Skin of body (tissue), 2 donors: ENCODE measurements around the gene TNS3. TPM values are rescaled to one million over a fixed set of nuclear protein-coding genes. Genes with fewer than 3 reads are reported as not detected.

Source experiments
- DNase-seq: peaks from one replicate; lab custom pipeline; 2025; lab: John Stamatoyannopoulos, UW
- total RNA-seq: library from RNA; depleted of rRNA; stranded (reverse); fragments of >200 nt; gene quantifications from one replicate; pipeline ENCODE4 v1.2.3, GENCODE V29; 2014

TNS3 gene
- total RNA-seq, 1 donor from 2014 or later, result 44.7 TPM

GRCh38 chr7:47565640-47566250 lies 16.2 kb downstream of the TNS3 start:
- DNase-seq, result no peak

DNA sequence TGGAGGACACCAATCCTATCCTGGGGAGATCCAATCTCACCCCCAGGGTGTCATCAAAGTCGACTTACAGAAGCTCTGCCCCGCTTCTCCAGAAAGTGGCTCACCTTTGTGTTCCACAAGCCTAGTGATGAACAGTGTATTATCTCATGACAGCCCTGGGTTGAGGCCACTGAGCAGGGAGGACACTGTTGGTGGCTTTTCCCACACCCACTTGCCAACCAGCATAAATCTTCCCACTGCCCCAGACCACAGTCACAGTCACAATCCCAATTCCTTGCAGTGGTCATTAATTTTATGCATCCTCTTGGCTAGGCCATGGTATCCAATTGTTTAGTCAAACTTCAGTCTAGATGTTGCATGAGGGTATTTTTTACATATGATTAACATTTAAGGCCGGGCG lies 18.4 kb downstream of the TNS3 start:
- no peak for DNase-seq

GRCh38 chr7:47561715-47562446 lies 20.0 kb downstream of the TNS3 start:
- no peak for DNase-seq

- DNase-seq, result no peak
These were observed 22.3 kb downstream of the TNS3 start for GRCh38 chr7:47559306-47560220.

GRCh38 chr7:47557694-47558670 lies 23.9 kb downstream of the TNS3 start:
- peak; percentile 40 for DNase-seq

DNA sequence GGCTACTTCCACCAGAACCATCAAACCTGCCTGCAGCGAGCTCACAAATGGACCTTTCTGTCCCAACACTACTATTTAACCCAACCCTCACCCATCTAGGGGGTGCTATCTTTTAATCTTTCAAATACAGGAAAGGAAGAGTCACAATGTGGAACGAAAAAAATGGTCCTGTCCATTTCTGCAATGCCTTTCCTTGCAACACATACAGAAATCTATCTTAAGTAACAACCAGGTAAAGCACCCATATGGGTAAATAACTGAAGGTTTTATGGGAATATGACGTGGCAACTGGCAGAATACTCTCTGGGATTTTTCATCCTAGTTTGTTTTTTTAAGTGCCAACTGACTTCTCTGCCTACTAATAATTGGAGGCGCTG lies 24.6 kb downstream of the TNS3 start:
- DNase-seq, result no peak

- DNase-seq, result no peak
These were observed 25.3 kb downstream of the TNS3 start for GRCh38 chr7:47556511-47557180.

- DNase-seq, result no peak
These were observed 28.6 kb downstream of the TNS3 start for GRCh38 chr7:47553309-47553708.

- no peak for DNase-seq
These were observed 29.3 kb downstream of the TNS3 start for GRCh38 chr7:47552621-47553020.

DNA sequence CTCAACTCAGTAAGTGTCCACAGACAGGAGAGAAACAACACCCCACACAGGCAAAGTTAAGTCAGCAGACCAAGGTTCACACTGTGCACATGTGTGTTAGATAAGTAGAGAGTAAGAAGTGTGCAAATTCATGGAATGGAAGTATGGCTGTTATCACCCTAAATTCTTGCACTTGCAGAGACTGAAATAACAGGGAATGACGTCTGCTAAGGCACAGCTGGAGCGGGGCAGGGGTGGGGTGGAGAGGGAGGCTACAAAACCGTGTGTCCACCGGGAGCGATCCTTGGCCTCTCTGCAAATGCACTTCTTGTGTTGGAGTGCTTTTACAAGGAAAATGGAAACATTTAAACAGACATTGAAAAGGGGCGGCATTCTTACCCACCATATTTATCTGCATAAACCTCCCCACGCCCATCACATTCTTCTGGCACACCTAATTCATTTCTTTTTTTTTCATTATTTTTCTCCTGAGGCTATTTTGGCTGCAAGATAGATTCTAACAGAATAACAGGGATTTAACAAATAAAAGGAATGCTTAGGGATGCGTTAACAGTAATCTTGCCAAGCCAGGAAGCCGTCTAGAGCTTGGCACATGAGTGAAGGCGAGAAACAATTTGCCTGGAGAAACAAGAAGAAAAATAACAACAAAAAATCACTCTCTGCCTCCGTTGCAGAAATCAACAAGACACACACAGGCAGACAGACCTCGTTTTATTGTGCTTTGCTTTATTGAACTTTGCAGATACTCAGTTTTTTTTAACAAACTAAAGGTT lies 30.1 kb downstream of the TNS3 start:
- peak; percentile 91 for DNase-seq

- DNase-seq, result no peak
These were observed 31.0 kb downstream of the TNS3 start for GRCh38 chr7:47550788-47551470.

DNA sequence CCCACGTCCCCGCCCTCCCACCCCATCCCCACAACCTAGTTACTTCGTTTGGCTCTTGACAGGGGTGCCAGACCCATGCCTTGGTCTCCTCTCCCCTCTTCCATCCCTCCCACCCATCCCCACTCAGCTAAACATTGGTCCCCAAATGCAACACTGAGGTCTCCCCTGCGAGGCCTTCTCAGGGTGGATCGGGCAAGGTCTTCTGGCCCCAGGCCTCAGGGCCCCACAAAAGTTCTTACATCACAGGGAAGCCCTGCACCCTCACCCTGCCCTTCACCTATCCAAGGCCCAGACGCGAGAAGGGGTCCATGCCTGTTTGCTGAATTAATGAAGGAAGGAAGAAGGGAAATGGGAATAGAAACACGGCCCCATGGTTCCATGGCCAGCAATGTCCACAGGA lies 32.0 kb downstream of the TNS3 start:
- no peak for DNase-seq

DNA sequence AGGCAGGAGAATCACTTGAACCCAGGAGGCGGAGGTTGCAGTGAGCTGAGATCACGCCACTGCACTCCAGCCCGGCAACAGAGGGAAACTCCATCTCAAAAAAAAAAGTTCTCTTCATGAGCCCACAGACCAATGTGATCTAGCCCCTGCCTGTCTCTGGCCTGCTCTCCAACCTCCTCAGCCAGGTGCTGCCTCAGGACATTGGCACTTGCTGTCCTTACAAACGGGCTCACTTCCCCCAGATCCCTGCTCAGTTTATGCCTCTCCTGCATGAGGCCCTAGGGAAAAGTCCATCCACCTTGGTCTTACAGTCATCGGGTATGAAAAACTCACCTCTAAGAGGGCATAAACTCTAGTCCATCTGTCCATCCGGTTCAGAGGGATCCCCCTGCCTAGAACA lies 32.5 kb downstream of the TNS3 start:
- DNase-seq, result no peak

DNA sequence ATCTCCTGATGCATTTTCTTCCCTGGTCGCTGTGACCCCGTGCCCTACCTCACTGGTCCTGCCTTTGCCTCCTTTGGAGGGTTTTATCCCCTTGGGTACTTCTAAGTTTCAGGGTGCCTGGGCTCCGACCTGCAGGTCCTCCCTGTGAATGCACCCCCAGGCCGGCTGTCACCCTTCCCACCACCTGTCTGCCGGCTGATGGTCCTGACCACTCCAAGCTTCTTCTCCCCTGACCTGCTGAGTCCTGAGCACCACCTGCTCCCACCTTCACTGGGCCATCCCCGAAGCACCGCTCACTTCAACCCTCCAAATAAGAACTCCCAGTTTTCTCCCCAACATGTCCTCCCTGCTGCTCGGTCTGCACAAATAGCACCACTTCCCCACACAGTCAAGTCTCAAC lies 33.4 kb downstream of the TNS3 start:
- DNase-seq, result no peak

DNA sequence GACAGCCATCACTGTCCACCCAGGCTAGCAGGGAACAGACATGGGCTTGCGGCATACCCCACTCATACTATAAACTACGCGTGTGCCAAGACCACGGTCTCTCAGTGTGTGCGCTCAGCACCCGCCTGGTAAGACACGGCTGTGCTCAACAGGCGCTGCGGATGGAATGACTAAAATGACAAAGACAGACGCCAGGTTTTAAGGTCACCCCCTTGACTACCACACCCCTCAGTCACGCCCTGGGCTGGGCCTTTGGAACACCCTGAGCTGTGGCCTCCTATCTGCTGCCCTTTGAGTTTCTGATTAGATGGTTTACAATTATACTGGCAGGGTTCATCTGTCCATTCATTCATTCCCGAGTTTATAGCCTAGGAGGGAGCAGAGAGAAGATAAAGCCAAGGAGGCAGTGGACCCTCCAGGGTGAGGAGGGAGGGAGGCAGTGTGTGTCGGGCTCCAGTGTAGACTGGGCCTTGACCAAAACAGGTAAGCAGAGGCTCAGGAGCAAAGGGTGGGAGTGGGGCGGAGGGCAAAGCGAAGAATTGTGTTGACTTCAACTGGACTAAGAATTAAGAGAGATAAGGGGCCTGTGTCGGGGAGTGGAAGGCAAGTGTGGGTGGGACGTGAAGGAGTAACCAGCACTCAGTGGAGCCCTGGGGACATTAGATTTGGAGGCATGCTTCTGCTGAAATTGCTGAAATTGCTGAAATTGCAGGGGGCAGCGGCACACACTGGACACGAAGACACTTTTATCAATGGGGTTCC lies 35.0 kb downstream of the TNS3 start:
- no peak for DNase-seq

DNA sequence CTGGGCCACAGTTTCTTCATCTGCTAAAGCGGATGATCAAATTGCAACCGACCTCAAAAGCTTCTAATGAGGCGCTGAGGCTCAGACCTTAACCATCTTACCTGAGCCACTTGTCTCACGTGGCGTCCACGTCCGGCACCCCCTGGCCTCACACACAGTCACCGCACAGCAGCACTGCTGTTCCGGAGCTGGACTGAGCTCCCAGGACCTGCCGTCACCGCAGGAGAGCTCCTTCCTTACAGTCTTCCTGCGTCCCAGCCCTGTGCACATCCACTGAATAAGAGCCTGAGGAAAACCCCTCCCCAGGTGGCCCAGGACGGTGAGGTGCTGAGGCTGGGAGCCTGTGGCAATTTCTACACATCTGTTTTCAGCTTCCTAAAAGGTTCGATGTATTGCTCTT lies 35.7 kb downstream of the TNS3 start:
- no peak for DNase-seq

- no peak for DNase-seq
These were observed 37.5 kb downstream of the TNS3 start for GRCh38 chr7:47544416-47544815.

DNA sequence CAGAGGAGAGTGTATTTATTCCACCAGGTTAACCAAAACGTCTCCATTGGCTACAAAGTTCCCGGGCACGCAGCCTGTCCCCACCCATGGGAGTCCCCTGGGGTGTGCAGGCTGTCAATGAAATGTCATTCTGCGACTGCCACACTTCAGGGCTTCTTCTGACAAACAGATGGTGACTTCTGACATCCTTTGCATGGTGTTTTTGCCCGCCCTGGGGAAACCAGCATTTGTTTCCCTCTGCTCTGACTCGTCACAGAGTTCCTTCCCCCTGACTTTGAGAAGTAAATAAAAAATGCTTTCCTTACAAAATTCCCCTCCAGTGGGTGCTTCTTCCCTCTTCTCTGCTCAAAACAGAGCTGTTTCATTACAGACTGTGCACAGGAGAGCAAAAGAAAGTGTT lies 38.2 kb downstream of the TNS3 start:
- DNase-seq, result no peak
